NCI-H82 (cell line): Measurements from ENCODE around the gene SF3B2.
A peak's percentile ranks its signal among the peaks of the same experiment; 100 is the strongest.
"Not testable (repeated sequence)": the region's sequence is repeated elsewhere in the genome, so short reads cannot be mapped to it uniquely, and the experiment has no call there.

Experiments
- DNase-seq: peaks from one replicate; lab custom pipeline; 2025; lab: John Stamatoyannopoulos, UW

The SF3B2 gene, protein sequence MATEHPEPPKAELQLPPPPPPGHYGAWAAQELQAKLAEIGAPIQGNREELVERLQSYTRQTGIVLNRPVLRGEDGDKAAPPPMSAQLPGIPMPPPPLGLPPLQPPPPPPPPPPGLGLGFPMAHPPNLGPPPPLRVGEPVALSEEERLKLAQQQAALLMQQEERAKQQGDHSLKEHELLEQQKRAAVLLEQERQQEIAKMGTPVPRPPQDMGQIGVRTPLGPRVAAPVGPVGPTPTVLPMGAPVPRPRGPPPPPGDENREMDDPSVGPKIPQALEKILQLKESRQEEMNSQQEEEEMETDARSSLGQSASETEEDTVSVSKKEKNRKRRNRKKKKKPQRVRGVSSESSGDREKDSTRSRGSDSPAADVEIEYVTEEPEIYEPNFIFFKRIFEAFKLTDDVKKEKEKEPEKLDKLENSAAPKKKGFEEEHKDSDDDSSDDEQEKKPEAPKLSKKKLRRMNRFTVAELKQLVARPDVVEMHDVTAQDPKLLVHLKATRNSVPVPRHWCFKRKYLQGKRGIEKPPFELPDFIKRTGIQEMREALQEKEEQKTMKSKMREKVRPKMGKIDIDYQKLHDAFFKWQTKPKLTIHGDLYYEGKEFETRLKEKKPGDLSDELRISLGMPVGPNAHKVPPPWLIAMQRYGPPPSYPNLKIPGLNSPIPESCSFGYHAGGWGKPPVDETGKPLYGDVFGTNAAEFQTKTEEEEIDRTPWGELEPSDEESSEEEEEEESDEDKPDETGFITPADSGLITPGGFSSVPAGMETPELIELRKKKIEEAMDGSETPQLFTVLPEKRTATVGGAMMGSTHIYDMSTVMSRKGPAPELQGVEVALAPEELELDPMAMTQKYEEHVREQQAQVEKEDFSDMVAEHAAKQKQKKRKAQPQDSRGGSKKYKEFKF

DNA sequence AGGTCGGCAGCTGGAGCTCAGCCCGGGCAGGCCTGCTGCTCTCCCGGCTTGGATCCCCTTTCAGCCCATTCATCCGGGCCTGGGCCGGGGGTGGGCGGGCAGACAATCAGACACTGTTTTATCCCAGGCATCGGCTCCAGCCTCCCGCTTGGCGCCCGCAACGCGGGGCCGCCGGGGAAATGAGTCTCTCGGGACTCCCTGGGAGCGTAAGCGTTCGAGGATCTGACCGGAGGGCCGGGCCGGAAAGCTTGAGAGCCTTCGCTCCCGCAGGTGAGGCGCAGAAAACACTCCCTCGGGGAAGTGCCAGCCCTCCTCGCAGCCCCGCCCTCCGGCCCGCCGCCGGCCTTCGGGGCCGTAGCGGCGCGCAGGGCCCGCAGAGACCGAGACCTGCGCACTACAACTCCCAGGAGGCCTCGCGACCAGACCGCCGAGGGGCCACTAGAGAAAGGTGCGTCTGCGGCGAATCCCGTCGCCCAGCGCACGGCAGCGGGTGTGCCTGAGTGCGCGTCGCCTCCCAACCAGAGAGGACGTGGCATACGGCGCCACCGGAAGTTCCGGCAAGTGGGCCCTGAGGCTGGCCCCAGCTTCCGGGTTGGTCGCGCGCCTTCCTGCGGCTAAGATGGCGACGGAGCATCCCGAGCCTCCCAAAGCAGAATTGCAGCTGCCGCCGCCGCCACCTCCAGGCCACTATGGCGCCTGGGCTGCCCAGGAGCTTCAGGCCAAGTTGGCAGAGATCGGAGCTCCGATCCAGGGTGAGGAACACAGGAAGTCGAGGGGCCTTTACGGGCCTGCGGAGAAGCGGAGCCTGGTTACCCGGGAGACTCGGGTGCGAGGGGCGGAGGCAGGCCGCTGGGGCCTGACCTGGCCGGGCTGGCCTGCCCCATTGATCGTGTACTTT is at the start of gene SF3B2:
SF3B2 (plus strand) TSS at position 599 of the 898 bp plus-strand sequence; CDS start at position 620, 21 bp downstream.
- DNase-seq, result peak; percentile 98

DNA sequence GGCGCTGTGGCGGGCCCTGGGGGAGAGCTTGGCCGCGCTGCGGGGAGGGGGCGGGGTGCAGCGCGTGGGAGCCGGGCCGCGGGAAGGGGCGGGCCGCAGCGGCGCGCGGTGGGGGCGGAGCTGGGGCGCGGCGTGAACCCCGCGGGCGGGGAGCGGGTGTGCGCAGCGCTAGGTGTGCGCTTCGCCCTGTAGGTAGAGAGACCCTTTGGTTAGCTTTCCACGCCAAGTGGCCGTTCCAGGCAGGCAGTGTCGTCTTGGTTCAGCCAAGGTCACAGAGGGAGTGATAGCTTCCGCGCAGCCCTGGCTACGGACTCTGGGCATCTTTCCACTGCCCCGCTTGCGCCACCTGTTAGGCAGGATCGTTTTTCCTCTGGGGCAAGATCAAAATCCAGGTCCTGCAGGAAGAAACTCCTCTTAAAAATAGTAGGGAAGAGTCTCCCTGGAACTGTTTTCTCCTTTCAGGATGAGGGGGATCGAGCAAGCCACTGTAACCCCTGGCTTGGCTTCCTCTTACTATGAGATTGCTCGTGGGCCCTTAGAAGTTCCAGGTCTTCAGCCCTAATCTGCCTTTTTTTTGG is 49.4 kb upstream of the SF3B2 start:
- DNase-seq, result peak; percentile 63

DNA sequence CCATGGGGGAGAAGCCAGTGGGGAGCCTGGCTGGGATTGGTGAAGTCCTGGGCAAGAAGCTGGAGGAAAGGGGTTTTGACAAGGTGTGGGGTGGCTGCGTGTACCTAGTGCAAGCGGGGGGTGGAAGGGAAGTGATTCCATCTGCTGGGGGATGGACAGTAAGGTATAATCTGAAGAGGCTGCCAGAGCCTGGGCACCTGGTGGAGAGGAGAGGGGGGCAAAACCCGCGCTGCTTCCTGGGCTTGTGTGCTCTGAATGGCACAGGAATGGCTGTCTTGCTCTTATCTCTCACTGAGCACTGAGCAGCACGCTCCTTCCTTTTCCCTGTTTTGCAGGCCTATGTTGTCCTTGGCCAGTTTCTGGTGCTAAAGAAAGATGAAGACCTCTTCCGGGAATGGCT is 48.9 kb upstream of the SF3B2 start:
- no peak for DNase-seq

DNA sequence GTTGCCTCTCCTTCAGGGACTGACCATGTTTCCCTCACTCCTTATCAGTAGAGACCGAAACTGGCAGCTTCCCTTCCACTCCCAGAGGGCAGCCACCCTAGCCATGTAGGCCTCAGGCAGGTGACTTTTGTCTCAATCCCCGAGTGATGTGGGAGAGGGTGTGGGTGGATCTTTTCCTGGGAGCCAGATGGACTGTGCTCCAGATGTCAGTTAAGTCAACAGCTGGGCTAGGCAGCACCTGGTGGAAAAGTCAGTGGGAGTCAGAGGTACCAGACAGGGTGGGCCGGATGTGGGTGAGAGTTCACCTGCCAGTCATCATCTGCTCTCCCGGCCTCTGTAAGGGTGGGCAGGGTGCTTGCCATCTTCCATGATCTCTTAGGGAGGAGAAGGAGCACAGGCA is 48.0 kb upstream of the SF3B2 start:
- no peak for DNase-seq

DNA sequence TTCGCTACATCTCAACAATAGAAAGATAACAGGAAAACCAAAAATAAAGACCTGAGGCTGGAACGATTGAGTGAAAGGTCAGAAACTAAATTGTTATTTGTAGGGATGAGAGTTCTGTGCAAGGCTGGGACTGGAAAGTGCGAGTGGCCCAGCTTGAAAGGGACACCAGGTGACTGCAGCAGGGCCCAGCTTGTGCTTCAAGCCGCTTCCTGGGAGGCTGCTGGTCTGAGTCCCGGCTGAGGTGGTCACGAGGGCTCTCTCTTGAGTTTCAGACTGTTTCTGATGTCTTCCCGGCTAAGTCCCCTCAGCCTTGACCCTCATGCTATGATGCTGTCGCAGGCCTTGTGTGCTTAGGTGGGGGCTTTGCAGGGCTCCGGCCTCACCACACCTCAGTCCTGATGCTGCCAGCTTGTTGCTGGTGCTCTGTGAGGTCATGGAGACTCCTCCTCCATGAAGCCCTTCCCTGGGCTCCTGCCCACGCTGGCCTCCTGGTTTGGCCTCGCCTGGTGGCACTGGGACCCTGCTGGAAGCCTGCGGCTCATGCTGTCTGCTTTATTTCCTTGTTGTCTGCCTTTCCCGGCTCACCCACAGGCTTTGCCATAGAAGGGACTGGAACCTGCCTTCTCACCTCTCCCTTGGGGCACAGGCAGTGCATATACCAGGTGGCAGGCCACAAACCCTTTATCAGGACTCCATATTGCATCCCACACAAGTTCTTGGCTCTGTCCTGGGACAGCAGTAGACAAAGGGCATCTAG is 45.9 kb upstream of the SF3B2 start:
- no peak for DNase-seq

DNA sequence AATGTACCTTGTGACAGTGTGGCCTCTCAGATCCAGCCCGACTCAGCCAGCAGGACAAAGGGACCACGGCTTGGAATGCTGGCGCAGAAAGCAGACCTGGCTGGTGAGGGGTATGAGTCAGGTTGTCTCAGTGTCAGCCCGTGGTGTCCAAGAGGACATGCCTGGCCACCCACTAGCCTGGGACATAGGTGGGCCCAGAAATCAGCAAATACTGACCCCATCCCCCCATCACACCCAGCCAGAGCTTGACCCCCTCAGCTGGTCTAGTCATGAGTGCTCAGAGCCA is 45.3 kb upstream of the SF3B2 start:
- DNase-seq, result no peak

DNA sequence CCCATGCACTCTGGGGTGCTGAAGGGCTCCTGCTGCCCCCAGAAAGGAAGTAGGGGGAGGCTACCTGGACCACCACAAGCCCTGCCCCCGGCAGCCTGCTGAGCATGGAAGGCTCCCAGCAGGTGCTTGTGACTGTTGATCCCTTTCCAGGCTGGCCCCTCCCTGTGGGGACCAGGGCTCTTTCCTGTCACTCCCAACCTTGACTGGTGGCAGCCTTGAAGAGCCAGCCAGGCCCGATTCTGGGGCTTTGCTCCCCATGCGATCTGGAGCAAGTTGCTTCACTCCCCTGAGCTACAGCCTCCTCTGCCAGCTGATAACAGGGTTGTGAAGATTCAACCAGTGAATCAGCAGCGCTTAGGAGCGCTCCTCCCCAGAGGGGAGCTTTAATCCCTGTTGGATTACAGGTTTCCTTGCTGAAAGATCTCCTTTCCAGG is 44.9 kb upstream of the SF3B2 start:
- peak; percentile 84 for DNase-seq

DNA sequence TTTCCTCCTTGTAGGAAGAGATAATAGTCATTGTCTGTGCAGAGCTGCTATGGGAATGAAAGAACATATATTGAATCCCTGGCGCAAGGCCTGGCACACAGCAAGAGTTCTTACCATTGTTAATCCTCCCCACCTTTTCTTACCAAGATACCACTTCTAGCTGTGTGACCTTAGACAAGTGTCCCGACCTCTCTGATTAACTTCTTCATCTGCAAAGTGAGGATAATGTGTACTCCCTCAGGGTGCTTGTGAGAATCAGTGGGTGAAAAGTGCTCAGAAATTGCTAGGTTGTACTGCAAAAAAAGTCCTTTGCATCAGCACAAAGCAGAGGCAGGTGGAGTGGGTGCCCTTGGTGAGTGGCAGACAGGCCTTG is 44.1 kb upstream of the SF3B2 start:
- no peak for DNase-seq

DNA sequence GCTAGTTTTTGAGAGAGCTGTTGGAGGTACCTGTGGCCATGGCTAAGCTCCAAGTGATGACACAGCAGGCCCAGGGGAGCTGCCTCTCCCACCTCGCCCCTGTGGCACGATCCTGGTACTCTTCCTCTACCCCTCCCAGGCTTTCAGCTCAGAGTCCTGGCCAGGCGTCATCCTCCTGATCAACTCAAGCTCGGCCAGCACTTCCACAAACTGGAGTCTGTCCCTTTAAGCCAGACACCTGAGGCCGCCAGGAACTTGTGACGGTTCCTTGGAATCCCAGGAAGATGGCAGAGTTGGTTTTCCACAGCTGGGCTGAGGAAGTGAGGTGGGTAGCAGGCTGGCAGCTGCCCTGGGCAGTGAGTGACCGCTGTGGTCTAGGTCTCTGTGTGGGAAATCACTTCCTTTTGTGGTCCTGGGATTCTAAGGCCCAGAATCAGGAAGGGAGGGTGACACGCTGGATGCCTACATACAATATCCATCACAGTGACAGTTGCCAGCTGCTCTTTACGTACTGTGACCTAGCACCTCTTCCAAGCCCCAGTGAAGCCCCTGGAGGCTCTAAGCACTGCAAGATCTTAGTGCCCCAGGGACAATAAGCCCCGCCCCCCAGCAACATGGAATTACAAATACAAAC is 43.6 kb upstream of the SF3B2 start:
- peak; percentile 75 for DNase-seq

DNA sequence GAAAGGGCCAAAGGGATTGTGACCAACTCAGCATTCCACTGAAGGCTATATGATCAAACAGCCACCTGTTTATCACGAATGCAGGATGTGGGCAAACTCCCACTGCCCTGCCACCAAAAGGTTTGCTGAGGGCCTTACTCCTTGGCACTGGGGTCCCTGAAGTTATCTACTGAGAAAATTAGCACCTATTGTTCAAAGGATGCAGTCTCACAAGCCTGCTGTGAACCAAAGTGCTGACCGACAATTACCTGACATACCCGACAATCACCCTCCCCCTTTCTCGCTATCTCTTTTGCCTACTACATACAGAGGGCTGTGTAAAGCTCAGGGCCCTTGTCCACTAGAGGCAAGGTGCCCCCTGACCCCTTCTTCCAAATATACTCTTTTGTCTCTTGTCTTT is 42.1 kb upstream of the SF3B2 start:
- DNase-seq, result not testable (repeated sequence)

DNA sequence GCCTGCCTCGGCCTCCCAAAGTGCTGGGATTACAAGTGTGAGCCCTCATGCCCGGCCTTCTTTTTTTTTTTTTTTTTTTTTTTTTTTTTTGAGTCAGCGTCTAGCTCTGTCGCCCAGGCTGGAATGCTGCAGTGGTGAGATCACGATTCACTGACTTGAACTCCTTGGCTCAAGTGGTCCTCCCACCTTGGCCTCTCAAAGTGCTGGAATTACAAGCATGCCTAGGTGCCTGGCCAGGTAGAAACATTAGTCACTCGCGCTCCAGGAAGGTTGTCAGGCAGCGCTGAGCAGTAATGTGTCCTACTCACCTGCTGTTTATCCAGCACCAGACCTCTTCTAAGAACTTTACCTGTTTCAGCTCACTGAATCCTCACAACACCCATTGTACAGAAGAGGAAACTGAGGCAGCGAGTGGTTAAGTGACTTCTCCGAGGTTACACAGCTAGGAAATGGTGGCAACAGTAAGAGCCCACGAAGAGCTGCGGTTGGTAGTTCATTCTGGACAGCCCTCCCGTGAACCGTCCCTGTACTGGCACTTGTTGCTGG is 40.9 kb upstream of the SF3B2 start:
- no peak for DNase-seq

DNA sequence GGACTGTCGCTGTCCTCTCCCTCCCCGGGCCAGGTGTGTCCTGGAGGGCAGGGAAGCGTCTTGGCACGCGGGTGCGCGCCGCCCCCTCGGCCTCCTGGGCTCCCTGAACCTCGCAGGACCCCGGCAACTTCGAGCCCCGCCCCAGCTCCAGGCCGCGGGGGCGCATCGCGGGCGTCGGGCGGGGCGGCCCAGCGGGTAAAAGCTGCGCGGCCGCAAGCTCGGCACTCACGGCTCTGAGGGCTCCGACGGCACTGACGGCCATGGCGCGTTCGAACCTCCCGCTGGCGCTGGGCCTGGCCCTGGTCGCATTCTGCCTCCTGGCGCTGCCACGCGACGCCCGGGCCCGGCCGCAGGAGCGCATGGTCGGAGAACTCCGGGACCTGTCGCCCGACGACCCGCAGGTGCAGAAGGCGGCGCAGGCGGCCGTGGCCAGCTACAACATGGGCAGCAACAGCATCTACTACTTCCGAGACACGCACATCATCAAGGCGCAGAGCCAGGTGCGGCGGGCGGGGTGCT is 40.3 kb upstream of the SF3B2 start, which contains the start of gene CST6:
CST6 (plus strand) TSS at position 224 of the 519 bp plus-strand sequence; CDS start at position 261, 37 bp downstream.
- DNase-seq, result no peak

DNA sequence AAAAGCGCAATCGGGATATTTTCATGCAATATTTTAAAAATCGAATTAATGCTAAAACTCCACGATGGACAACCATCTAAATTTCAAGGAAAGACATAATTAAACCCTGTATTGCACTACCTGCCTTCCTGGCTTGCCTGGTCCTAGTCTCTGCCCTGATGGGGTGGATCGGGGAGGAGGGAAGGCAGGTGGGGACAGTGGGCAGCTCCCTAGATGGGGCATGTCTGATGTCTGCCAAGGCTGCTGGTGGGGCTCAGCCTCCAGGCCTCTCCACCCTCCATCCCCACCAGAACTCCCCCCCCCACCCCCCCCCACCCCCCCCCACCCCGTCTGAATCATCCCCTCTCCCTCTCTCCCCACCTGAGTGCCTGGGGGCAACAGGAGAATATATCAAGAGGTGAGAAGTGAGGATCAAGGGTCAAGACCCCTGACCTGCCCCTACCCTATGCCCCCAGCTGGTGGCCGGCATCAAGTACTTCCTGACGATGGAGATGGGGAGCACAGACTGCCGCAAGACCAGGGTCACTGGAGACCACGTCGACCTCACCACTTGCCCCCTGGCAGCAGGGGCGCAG is 39.7 kb upstream of the SF3B2 start:
- no peak for DNase-seq

DNA sequence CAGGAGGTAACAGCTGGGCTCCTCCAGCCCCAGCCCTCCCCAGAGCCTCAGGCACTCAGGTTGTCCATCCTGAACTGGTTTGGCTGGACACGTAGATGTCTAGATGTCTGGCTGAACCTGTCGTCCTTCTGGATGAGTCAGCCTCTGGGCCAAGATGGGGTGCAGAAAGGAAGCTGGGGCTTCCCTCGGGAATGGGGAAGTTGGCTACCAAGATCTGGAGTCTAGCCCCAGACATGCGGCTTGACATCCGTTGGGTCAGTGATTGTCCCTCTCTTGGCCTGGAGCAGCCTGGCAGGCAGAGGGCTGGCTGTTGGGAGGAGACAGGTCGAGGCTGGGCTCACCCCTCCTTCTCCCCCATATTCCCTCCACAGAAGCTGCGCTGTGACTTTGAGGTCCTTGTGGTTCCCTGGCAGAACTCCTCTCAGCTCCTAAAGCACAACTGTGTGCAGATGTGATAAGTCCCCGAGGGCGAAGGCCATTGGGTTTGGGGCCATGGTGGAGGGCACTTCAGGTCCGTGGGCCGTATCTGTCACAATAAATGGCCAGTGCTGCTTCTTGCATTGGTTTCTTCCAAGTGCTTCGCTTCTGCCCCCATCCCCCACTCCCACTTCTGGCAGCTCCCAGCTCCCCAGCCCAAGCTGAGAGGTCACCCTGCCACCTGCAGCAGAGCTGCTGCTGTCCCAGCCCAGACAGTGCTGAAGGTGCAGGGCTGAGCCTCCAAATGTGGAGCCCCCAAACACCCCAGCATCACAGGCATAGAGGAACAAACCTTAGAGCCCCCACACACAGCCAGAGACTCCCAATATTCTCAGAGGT is 39.0 kb upstream of the SF3B2 start:
- DNase-seq, result no peak

DNA sequence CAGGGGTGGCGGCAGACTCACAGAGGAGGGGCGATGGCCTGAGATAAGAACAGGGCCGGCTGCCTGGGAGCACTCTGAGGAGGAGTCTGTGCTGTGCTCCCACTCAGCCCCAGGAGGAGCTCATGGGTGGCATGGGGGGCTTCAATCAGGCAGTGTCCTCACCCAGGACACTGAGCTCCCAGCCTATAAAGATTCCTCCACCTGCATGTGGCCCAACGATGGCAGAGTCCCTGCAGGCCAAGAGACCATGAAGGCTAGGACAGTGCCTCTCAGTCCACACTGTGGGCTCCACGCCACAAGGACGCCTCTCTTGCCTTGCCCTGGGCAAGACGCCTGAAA is 38.4 kb upstream of the SF3B2 start:
- no peak for DNase-seq

DNA sequence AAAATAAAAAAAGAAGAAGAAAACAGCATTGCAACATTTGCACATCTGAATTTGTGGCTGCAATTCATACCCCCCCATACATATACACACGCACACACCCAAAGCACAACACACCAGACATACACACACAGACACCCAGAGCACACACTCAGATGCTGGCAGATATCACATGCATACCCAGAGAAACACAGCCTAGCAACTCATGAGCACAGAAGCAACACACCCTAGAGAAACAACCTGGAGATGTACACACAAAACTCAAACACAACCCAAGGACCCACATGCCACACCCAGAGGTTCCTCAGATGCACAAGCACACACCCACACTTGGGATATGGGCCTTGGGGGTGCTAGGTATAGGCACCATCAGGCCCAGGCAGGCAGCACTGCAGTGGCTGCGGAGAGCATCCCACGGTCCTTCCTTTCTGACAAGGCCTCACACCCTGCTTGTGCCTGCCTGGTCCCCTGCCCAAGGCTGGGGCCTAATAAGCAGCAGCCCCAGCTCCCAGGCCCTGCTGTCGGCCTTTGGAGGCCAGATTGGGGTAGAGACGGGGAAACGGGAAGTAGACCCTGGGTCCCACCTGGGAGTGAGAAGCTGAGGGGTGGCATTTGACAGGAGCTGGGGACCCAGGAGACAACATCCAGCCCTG is 37.2 kb upstream of the SF3B2 start:
- no peak for DNase-seq

DNA sequence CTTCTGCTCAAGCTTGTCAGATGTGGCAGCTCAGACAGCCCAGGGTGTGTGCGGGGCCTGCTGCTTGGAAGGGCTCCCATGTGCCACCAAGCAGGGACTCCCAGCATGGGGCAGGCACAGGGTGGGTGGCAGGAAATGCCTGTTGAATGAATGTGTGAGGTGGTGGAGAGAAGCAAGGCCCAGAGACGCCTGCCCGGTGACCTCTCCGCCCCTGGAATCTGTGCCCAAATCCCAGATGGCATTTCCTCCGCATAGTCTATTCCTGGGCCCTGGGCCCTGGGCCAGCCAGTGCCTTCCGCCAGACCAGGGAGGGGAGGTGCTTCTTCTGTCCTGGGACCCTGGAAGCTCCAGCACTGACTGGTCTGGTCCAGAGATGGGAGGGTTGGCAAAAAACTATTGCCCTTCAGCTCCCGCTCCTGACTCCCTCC is 36.7 kb upstream of the SF3B2 start:
- no peak for DNase-seq
